HepG2 (cell line): ENCODE data around the gene MRPL2. TPM values are rescaled to one million over a fixed set of nuclear protein-coding genes. Genes with fewer than 3 reads are reported as not detected.

Experiments used
- ATAC-seq: fragments of 200-7000 bp; cut with Tn5 transposase; 3 replicates; pipeline ENCODE4 v1.9.1; 2020; ENCODE audit warnings: mild to moderate bottlenecking, moderate library complexity
- BruUV-seq: library from RNA; stranded (reverse); fragments of 400-500 nt; replicated peaks from 2 replicates; lab custom pipeline; 2021; lab: Mats Ljungman, UMichigan
- CTCF ChIA-PET: fragments of 300-600 bp; formaldehyde crosslinking; extraction: SDS; loops from one replicate; lab custom pipeline; 2021; ENCODE audit warnings: low total read pairs, inconsistent platforms, low intra/inter-chr PET ratio; lab: Yijun Ruan, JAX
- POLR2A ChIA-PET: fragments of 350-600 bp; sonication (Branson Sonifier 250); formaldehyde crosslinking; loops from one replicate; lab custom pipeline; 2020; ENCODE audit warnings: antibody characterized with exemption, inconsistent platforms; lab: Yijun Ruan, JAX
- DNase-seq: peaks from one replicate; pipeline ENCODE4 v3.0.0-alpha.2; 2015; ENCODE audit warnings: low spot score
- FAIRE-seq: peaks from 3 replicates; lab custom pipeline; 2011; peaks lifted over from hg19 to GRCh38; lab: Jason Lieb, UNC
- H2AFZ ChIP-seq: one replicate; pipeline ENCODE4 v1.6.1; 2011; ENCODE audit warnings: low read length, inconsistent platforms
- H3K27ac ChIP-seq: fragments of 300-600 bp; 3 replicates; pipeline ENCODE4 v1.8.0; 2011; ENCODE audit warnings: mixed run types, mild to moderate bottlenecking, mixed read lengths, low read length, inconsistent platforms; ENCODE audit not compliant: insufficient read depth; ENCODE audit errors: extremely low read length
- H3K27me3 ChIP-seq, 2 experiments: fragments of 200-600 bp in 1 of 2; 2 replicates in 1 of 2; 3 replicates in 1 of 2; pipeline versions ENCODE4 v1.6.0 to v1.8.0; 2011; ENCODE audit warnings: low read length in 2 of 2, mild to moderate bottlenecking in 2 of 2, moderate library complexity in 2 of 2, inconsistent platforms in 1 of 2; ENCODE audit not compliant: insufficient read depth in 2 of 2, control insufficient read depth in 1 of 2
- H3K36me3 ChIP-seq, 2 experiments: fragments of 200-600 bp in 1 of 2; replicated peaks in 1 of 2; 2 replicates in 1 of 2; 3 replicates in 1 of 2; pipeline versions ENCODE4 v1.5.1 to v1.8.0; 2011; ENCODE audit warnings: low read length in 2 of 2, inconsistent platforms in 1 of 2; ENCODE audit not compliant: insufficient read depth in 2 of 2, control insufficient read depth in 1 of 2
- H3K4me1 ChIP-seq: 2 replicates; pipeline ENCODE4 v1.5.1; 2012; ENCODE audit warnings: low read length, inconsistent platforms; ENCODE audit not compliant: insufficient read depth
- H3K4me2 ChIP-seq: 2 replicates; pipeline ENCODE4 v1.6.0; 2011; ENCODE audit warnings: low read depth, low read length, inconsistent platforms
- H3K4me3 ChIP-seq, 3 experiments: fragments of 200-600 bp in 1 of 3; sonication (generic), shearing (Covaris generic) in 1 of 3; replicated peaks in 1 of 3; 2 replicates each; pipeline ENCODE4 v1.5.1; 2011 to 2016; ENCODE audit warnings: low read length in 3 of 3, inconsistent platforms in 2 of 3, low read depth in 2 of 3, mild to moderate bottlenecking in 2 of 3, control low read depth in 1 of 3, mixed read lengths in 1 of 3; ENCODE audit not compliant: insufficient read depth in 1 of 3
- H3K79me2 ChIP-seq: one replicate; pipeline ENCODE4 v1.6.1; 2011; ENCODE audit warnings: low read length, inconsistent platforms; ENCODE audit not compliant: insufficient read depth
- H3K9ac ChIP-seq: 2 replicates; pipeline ENCODE4 v1.6.0; 2011; ENCODE audit warnings: mild to moderate bottlenecking, low read depth, low read length, inconsistent platforms; ENCODE audit not compliant: insufficient read depth
- H3K9me3 ChIP-seq: 2 replicates; pipeline ENCODE4 v1.5.1; 2012; ENCODE audit warnings: mild to moderate bottlenecking, low read length
- H4K20me1 ChIP-seq: 2 replicates; pipeline ENCODE4 v1.6.0; 2011; ENCODE audit warnings: inconsistent platforms, mild to moderate bottlenecking, low read length, moderate library complexity; ENCODE audit not compliant: insufficient read depth
- ATF7 ChIP-seq, 2 experiments: fragments of 450-650 bp in 1 of 2; sonication (generic) in 1 of 2; formaldehyde crosslinking in 1 of 2; IDR thresholded peaks; 2 replicates each; pipeline versions ENCODE4 v1.4.0 to v1.6.1; 2016 to 2020; ENCODE audit warnings: antibody characterized with exemption in 1 of 2, mild to moderate bottlenecking in 1 of 2, missing genetic modification reagents in 1 of 2
- ATRX ChIP-seq: sonication (generic); formaldehyde crosslinking; IDR thresholded peaks from 2 replicates; pipeline ENCODE4 v1.4.0; 2020; ENCODE audit warnings: missing genetic modification reagents, borderline replicate concordance
- CREM ChIP-seq, 2 experiments: sonication (generic) in 1 of 2; formaldehyde crosslinking in 1 of 2; IDR thresholded peaks; 2 replicates each; pipeline versions ENCODE4 v1.4.0 to v1.6.1; 2016 to 2020; ENCODE audit warnings: antibody characterized with exemption in 1 of 2, mild to moderate bottlenecking in 1 of 2, missing genetic modification reagents in 1 of 2
- CSRNP2 ChIP-seq: sonication (generic); formaldehyde crosslinking; conservative IDR thresholded peaks from 2 replicates; pipeline ENCODE4 v1.8.0; 2022; ENCODE audit warnings: low read depth, missing genetic modification reagents
- MTA1 ChIP-seq: sonication (generic); formaldehyde crosslinking; IDR thresholded peaks from 2 replicates; pipeline ENCODE4 v1.4.0; 2020; ENCODE audit warnings: missing genetic modification reagents, mild to moderate bottlenecking, borderline replicate concordance
- NFATC3 ChIP-seq: sonication (generic); formaldehyde crosslinking; IDR thresholded peaks from 2 replicates; pipeline ENCODE4 v1.5.1; 2020; ENCODE audit warnings: mild to moderate bottlenecking, missing genetic modification reagents
- POLR2A ChIP-seq, 2 experiments: IDR thresholded peaks; 2 replicates each; pipeline ENCODE4 v1.6.1; 2011; ENCODE audit warnings: low read depth in 2 of 2, low read length in 2 of 2, mild to moderate bottlenecking in 1 of 2, moderate library complexity in 1 of 2; ENCODE audit not compliant: insufficient read depth in 1 of 2
- RBFOX2 ChIP-seq: fragments of 200-400 bp; formaldehyde crosslinking; IDR thresholded peaks from 2 replicates; pipeline ENCODE4 v1.6.1; 2017; ENCODE audit warnings: low read depth, mild to moderate bottlenecking, low read length
- SNAI1 ChIP-seq: sonication (generic); formaldehyde crosslinking; IDR thresholded peaks from 2 replicates; pipeline ENCODE4 v1.5.0; 2020; ENCODE audit warnings: mild to moderate bottlenecking, missing genetic modification reagents, borderline replicate concordance
- ZBED4 ChIP-seq: sonication (generic); formaldehyde crosslinking; IDR thresholded peaks from 2 replicates; pipeline ENCODE4 v1.4.0; 2020; ENCODE audit warnings: missing genetic modification reagents, borderline replicate concordance
- ZNF737 ChIP-seq: sonication (generic); formaldehyde crosslinking; IDR thresholded peaks from 2 replicates; pipeline ENCODE4 v1.5.0; 2020; ENCODE audit warnings: missing genetic modification reagents, mild to moderate bottlenecking, borderline replicate concordance
- WGBS: methylation state at CpG from one replicate; pipeline ENCODE4 v1.1.6; 2017; ENCODE audit warnings: low lambda C conversion rate; 5-methylcytosine and 5-hydroxymethylcytosine counted together
- in situ Hi-C: cut with HindIII; loops from 2 replicates; pipeline ENCODE4 v1.10.0; 2017; ENCODE audit warnings: low pct_unique_long_range_greater_than_20kb; ENCODE audit not compliant: extremely low pct_ligation_motif_present
- intact Hi-C: fragments of 100-400 bp; cut with micrococcal nuclease; formaldehyde crosslinking; loops from one replicate; pipeline ENCODE4 v1.10.0; 2022; ENCODE audit not compliant: unreplicated experiment
- polyA plus RNA-seq, 8 experiments: library from polyadenylated mRNA; depleted of rRNA in 3 of 8; stranded (reverse) in 7 of 8; unstranded in 1 of 8; fragments of >200 nt; fragmentation: Illumina TruSeq in 4 of 8; extraction: Trizol in 4 of 8; gene quantifications; 2 replicates each; pipeline versions ENCODE4 v1.2.1 to v1.2.3, GENCODE V29; 2011 to 2016; ENCODE audit warnings: low read depth in 4 of 8, missing spikeins in 1 of 8, mixed read lengths in 1 of 8; ENCODE audit not compliant: insufficient read depth in 1 of 8
- total RNA-seq, 5 experiments: library from RNA; depleted of rRNA; stranded (reverse); fragments of >200 nt; fragmentation: Illumina TruSeq; extraction: Trizol; gene quantifications; 2 replicates each; pipeline ENCODE4 v1.2.3, GENCODE V29; 2016; ENCODE audit warnings: low read depth in 1 of 5
- TF ChIP-seq, protein P1 (sequence below): sonication (generic); formaldehyde crosslinking; IDR thresholded peaks from 2 replicates; pipeline ENCODE4 v1.8.1; 2023; ENCODE audit warnings: mild to moderate bottlenecking, inconsistent platforms, moderate library complexity, missing genetic modification reagents, borderline replicate concordance
- TF ChIP-seq, protein P2 (sequence below): sonication (generic); formaldehyde crosslinking; IDR thresholded peaks from 2 replicates; pipeline ENCODE4 v1.4.0; 2020; ENCODE audit warnings: missing genetic modification reagents

MRPL2 gene
- total and polyA plus RNA-seq, 2 of the 13 experiments (the other 11 are each of a cell fraction or from before 2014, with no cell fraction given), result 56.8 to 65.6 TPM

GRCh38 chr6:43040542-43041257, 18.5 kb downstream of the MRPL2 start (continued):
- TF ChIP-seq, protein P1, sequence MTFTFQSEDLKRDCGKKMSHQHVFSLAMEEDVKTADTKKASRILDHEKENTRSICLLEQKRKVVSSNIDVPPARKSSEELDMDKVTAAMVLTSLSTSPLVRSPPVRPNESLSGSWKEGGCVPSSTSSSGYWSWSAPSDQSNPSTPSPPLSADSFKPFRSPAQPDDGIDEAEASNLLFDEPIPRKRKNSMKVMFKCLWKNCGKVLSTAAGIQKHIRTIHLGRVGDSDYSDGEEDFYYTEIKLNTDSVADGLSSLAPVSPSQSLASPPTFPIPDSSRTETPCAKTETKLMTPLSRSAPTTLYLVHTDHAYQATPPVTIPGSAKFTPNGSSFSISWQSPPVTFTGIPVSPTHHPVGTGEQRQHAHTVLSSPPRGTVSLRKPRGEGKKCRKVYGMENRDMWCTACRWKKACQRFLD (CRISPR knock-in tag), result no peak
- TF ChIP-seq POLR2A (IDR thresholded peaks at IDR 0.05; ENCODE audit: insufficient read depth in 1 of 2, low read depth in 2 of 2, low read length in 2 of 2), result 0 out of 4 replicates have a peak, but pooled peaks have one; percentile 0 to 13
- TF ChIP-seq CREM (IDR thresholded peaks at IDR 0.05), result no peak
- TF ChIP-seq CREM (CRISPR knock-in tag; IDR thresholded peaks at IDR 0.05), result no peak
- TF ChIP-seq MTA1, result no peak
- TF ChIP-seq SNAI1 (CRISPR knock-in tag), result no peak
- no peak for TF ChIP-seq ATRX (CRISPR knock-in tag)
- TF ChIP-seq RBFOX2, result peak; percentile 67

DNA sequence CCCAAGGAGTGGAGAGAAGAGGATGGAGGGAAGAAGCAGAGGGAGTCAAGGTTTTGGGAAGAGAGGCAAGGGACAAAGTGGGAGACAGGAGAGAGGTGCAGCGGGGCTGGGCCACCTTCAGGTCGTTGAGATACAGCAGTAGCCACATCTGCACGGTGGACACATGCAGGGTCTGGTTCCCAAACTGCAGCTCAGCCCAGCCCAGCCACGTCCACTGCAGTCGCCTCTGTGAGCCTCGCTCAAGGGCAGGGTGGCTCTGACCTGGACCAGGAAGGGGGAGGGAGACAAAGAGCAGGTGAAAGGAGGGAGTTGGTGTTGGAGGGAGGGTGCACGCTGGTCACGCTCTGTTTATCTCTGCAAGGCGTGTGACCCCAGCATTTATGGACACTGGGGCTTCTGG, 20.5 kb downstream of the MRPL2 start:
- intact Hi-C loops (no loop called here), in situ Hi-C loops (no loop called here)
- Histone ChIP-seq H3K27ac (no peak overlapping the region), H3K36me3 (peaks cover 41 to 66% of the 10 kb centered on the region in 2 experiments), H3K79me2 (no peaks in the 10 kb centered on the region), H2AFZ (no peak overlapping the region), H3K9ac (no peak overlapping the region), H3K4me3 (no peak overlapping the region), H3K4me1 (peaks cover 12% of the 10 kb centered on the region), H4K20me1 (peaks cover 3% of the 10 kb centered on the region; the same call in 1 of the 2 replicates), H3K27me3 (no peaks in the 10 kb centered on the region), H3K9me3 (no peaks in the 10 kb centered on the region), H3K4me2 (no peak overlapping the region)
- POLR2A ChIA-PET, result interaction anchor here (0.9 to 1.2 kb wide), 2 partner anchors 9 to 68 kb away, joined by 3 to 4 read pairs; no protein-coding TSS in a partner anchor
- DNase-seq, result no peak
- BruUV-seq, result no TSS peak
- 93% methylated on average over 9 of the region's 9 CpGs for WGBS
- ATAC-seq, result no peak
- FAIRE-seq, result no peak
- CTCF ChIA-PET, result no interaction called here
- TF ChIP-seq ATF7 (IDR thresholded peaks at IDR 0.05) (no peak), ATF7 (CRISPR knock-in tag; IDR thresholded peaks at IDR 0.05) (no peak), ZNF737 (CRISPR knock-in tag) (no peak), ZBED4 (CRISPR knock-in tag) (no peak), RBFOX2 (0 out of 2 replicates have a peak, but pooled peaks have one; percentile 34), NFATC3 (CRISPR knock-in tag) (no peak), CSRNP2 (CRISPR knock-in tag) (no peak)
- TF ChIP-seq, protein P2, sequence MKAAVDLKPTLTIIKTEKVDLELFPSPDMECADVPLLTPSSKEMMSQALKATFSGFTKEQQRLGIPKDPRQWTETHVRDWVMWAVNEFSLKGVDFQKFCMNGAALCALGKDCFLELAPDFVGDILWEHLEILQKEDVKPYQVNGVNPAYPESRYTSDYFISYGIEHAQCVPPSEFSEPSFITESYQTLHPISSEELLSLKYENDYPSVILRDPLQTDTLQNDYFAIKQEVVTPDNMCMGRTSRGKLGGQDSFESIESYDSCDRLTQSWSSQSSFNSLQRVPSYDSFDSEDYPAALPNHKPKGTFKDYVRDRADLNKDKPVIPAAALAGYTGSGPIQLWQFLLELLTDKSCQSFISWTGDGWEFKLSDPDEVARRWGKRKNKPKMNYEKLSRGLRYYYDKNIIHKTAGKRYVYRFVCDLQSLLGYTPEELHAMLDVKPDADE (CRISPR knock-in tag), result no peak
